Measurements from ENCODE around the gene ZNF880.
A peak's percentile ranks its signal among the peaks of the same experiment; 100 is the strongest.
"Not testable (repeated sequence)": the region's sequence is repeated elsewhere in the genome, so short reads cannot be mapped to it uniquely, and the experiment has no call there.

Gene ZNF880

GRCh38 chr19:52336791-52337381 lies 32.8 kb upstream of the ZNF880 start:
- peak overlapping the region; percentile 90 for H3K4me3 ChIP-seq (ENCODE audit: low read depth, low read length)

GRCh38 chr19:52339022-52339421 lies 30.7 kb upstream of the ZNF880 start:
- not testable (repeated sequence) for DNase-seq (ENCODE audit: low read depth); H3K4me3 ChIP-seq (ENCODE audit: low read depth, low read length)

More at GRCh38 chr19:52336791-52337381, 32.8 kb upstream of the ZNF880 start:
- DNase-seq (ENCODE audit: low read depth) = peak; percentile 60
- TF ChIP-seq MAX (IDR thresholded peaks at IDR 0.05; ENCODE audit: low read depth, low read length) (no peak), CTCF (IDR thresholded peaks at IDR 0.05; ENCODE audit: low read depth, low read length) (no peak), POLR2A (IDR thresholded peaks at IDR 0.05; ENCODE audit: extremely low read depth, insufficient read length) (no peak), MYC (IDR thresholded peaks at IDR 0.05; ENCODE audit: low read depth, low read length) (no peak)

- peak; percentile 83 for DNase-seq (ENCODE audit: low read depth)
- H3K4me3 ChIP-seq (ENCODE audit: low read depth, low read length) = no peak overlapping the region
- TF ChIP-seq POLR2A (IDR thresholded peaks at IDR 0.05; ENCODE audit: extremely low read depth, insufficient read length) = no peak
- TF ChIP-seq MAX (IDR thresholded peaks at IDR 0.05; ENCODE audit: low read depth, low read length) = peak; percentile 43; the same call in 1 of the 2 replicates
- TF ChIP-seq CTCF (IDR thresholded peaks at IDR 0.05; ENCODE audit: low read depth, low read length) = peak; percentile 82
Measured at GRCh38 chr19:52343548-52343947, 26.2 kb upstream of the ZNF880 start.

- TF ChIP-seq MYC (IDR thresholded peaks at IDR 0.05; ENCODE audit: low read depth, low read length) (no peak), POLR2A (IDR thresholded peaks at IDR 0.05; ENCODE audit: extremely low read depth, insufficient read length) (no peak), MAX (IDR thresholded peaks at IDR 0.05; ENCODE audit: low read depth, low read length) (no peak), CTCF (IDR thresholded peaks at IDR 0.05; ENCODE audit: low read depth, low read length) (no peak)
- DNase-seq (ENCODE audit: low read depth) = no peak
- H3K4me3 ChIP-seq (ENCODE audit: low read depth, low read length) = no peak overlapping the region
Measured at GRCh38 chr19:52345162-52345561, 24.6 kb upstream of the ZNF880 start.

- TF ChIP-seq POLR2A (IDR thresholded peaks at IDR 0.05; ENCODE audit: extremely low read depth, insufficient read length) (no peak), CTCF (IDR thresholded peaks at IDR 0.05; ENCODE audit: low read depth, low read length) (peak; percentile 48)
- no peak overlapping the region for H3K4me3 ChIP-seq (ENCODE audit: low read depth, low read length)
- DNase-seq (ENCODE audit: low read depth) = peak; percentile 55
Measured at GRCh38 chr19:52351512-52351911, 18.2 kb upstream of the ZNF880 start.

- DNase-seq (ENCODE audit: low read depth) = no peak
- TF ChIP-seq MAX (IDR thresholded peaks at IDR 0.05; ENCODE audit: low read depth, low read length) = no peak
- no peak overlapping the region for H3K4me3 ChIP-seq (ENCODE audit: low read depth, low read length)
Measured at GRCh38 chr19:52366414-52366824, 3.3 kb upstream of the ZNF880 start.

GRCh38 chr19:52370341-52370710 lies 603 bp downstream of the ZNF880 start:
- no peak for DNase-seq (ENCODE audit: low read depth)
- H3K4me3 ChIP-seq (ENCODE audit: low read depth, low read length) = no peak overlapping the region
- TF ChIP-seq POLR2A (IDR thresholded peaks at IDR 0.05; ENCODE audit: extremely low read depth, insufficient read length) = no peak
- TF ChIP-seq CTCF (IDR thresholded peaks at IDR 0.05; ENCODE audit: low read depth, low read length) = no peak
- TF ChIP-seq MAX (IDR thresholded peaks at IDR 0.05; ENCODE audit: low read depth, low read length) = no peak
- no peak for TF ChIP-seq MYC (IDR thresholded peaks at IDR 0.05; ENCODE audit: low read depth, low read length)

All from NB4 (cell line).